ENCODE measurements around the gene PARD3B. TPM values are rescaled to one million over a fixed set of nuclear protein-coding genes. Genes with fewer than 3 reads are reported as not detected.

PARD3B gene
- total RNA-seq, 1 donor from 2014 or later: 0.96 TPM

GRCh38 chr2:205658068-205658467 is 1112.8 kb downstream of the PARD3B start:
- intact Hi-C loops (cut with micrococcal nuclease): no loop called here

GRCh38 chr2:205658572-205658971 is 1113.3 kb downstream of the PARD3B start:
- intact Hi-C loops (cut with micrococcal nuclease): no loop called here

GRCh38 chr2:205659922-205660321 is 1114.6 kb downstream of the PARD3B start:
- intact Hi-C loops (cut with micrococcal nuclease): loop anchor here (2.0 kb wide), 1 partner anchor 17 kb away; no protein-coding TSS in a partner anchor

GRCh38 chr2:205660521-205661124 is 1115.3 kb downstream of the PARD3B start:
- intact Hi-C loops (cut with micrococcal nuclease): loop anchor here (2.0 kb wide), 1 partner anchor 16 kb away; no protein-coding TSS in a partner anchor

- intact Hi-C loops (cut with micrococcal nuclease): loop anchor here (2.0 kb wide), 1 partner anchor 16 kb away; no protein-coding TSS in a partner anchor
Observed at GRCh38 chr2:205661281-205661680, 1116.0 kb downstream of the PARD3B start.

GRCh38 chr2:205662206-205662965 is 1117.1 kb downstream of the PARD3B start:
- intact Hi-C loops (cut with micrococcal nuclease): no loop called here

- intact Hi-C loops (cut with micrococcal nuclease): no loop called here
Observed at GRCh38 chr2:205665791-205666190, 1120.5 kb downstream of the PARD3B start.

Data from T-helper 1 cell treated with Interleukin-12 subunit alpha and Interleukin-12 subunit beta and Interleukin-4 antibody, amounts not matched to agents 30 ng/mL and 1 ng/mL, for 36 hours (primary cell).